B cell (primary cell): ENCODE results near the gene LAMP2. TPM values are rescaled to one million over a fixed set of nuclear protein-coding genes. Genes with fewer than 3 reads are reported as not detected.
A peak's percentile ranks its signal among the peaks of the same experiment; 100 is the strongest.

Experiments used
- ATAC-seq: fragments of 200-7000 bp; cut with Tn5 transposase; one replicate; pipeline ENCODE4 v1.10.0; 2021; ENCODE audit warnings: low read depth, mild to moderate bottlenecking, moderate number of reproducible peaks, moderate library complexity
- CTCF ChIA-PET: fragments of 350-600 bp; sonication (Branson Sonifier 250); formaldehyde crosslinking; loops from one replicate; lab custom pipeline; 2021; ENCODE audit warnings: antibody characterized with exemption, inconsistent platforms; lab: Charles Lee
- POLR2A ChIA-PET: fragments of 350-600 bp; sonication (Branson Sonifier 250); formaldehyde crosslinking; loops from one replicate; lab custom pipeline; 2021; ENCODE audit warnings: antibody characterized with exemption; lab: Charles Lee
- DNase-seq: peaks from one replicate; pipeline ENCODE4 v3.0.0; 2013
- H2AFZ ChIP-seq: 2 replicates; pipeline ENCODE4 v1.6.1; 2012; ENCODE audit warnings: mild to moderate bottlenecking, low read depth, low read length; ENCODE audit not compliant: insufficient read depth, poor library complexity, severe bottlenecking
- H3K27ac ChIP-seq, 2 donors: 1 replicate in 1 of 2; 2 replicates in 1 of 2; pipeline ENCODE4 v1.5.1; 2012 to 2013; ENCODE audit warnings: low read length in 2 of 2, mild to moderate bottlenecking in 2 of 2, moderate library complexity in 1 of 2
- H3K27me3 ChIP-seq, 4 experiments: fragments of 200-600 bp in 1 of 4; sonication (generic) in 1 of 4; replicated peaks in 1 of 4; 1 replicate in 2 of 4; 2 replicates in 2 of 4; pipeline versions ENCODE4 v1.6.1 to v1.7.0; 2013 to 2016; ENCODE audit warnings: low read length in 3 of 4, mild to moderate bottlenecking in 2 of 4, mixed read lengths in 1 of 4, moderate library complexity in 1 of 4; ENCODE audit not compliant: insufficient read depth in 4 of 4, control insufficient read depth in 3 of 4; ENCODE audit errors: control extremely low read depth in 1 of 4
- H3K36me3 ChIP-seq, 2 experiments: replicated peaks in 1 of 2; 1 replicate in 1 of 2; 2 replicates in 1 of 2; pipeline versions ENCODE4 v1.6.1 to v1.7.1; 2013; ENCODE audit warnings: low read length in 1 of 2; ENCODE audit not compliant: insufficient read depth in 2 of 2, control insufficient read depth in 1 of 2; ENCODE audit errors: control extremely low read depth in 1 of 2, extremely low read depth in 1 of 2
- H3K4me1 ChIP-seq, 2 donors: fragments of 200-600 bp in 1 of 2; sonication (generic) in 1 of 2; 1 replicate in 1 of 2; 2 replicates in 1 of 2; pipeline versions ENCODE4 v1.5.1 to v1.6.1; 2013 to 2017; ENCODE audit warnings: low read length in 2 of 2; ENCODE audit not compliant: control insufficient read depth in 2 of 2, insufficient read depth in 2 of 2
- H3K4me2 ChIP-seq: replicated peaks from 2 replicates; pipeline ENCODE3; 2012; ENCODE audit warnings: mild to moderate bottlenecking, low read depth, low read length; ENCODE audit not compliant: poor library complexity, severe bottlenecking
- H3K4me3 ChIP-seq, 5 experiments: fragments of 200-600 bp in 1 of 5; sonication (generic) in 1 of 5; 1 replicate in 3 of 5; 2 replicates in 2 of 5; pipeline versions ENCODE4 v1.5.1 to v1.7.0; 2011 to 2016; ENCODE audit warnings: low read length in 4 of 5, mild to moderate bottlenecking in 4 of 5, low read depth in 2 of 5, control low read depth in 1 of 5, moderate library complexity in 1 of 5; ENCODE audit not compliant: insufficient read depth in 1 of 5; ENCODE audit errors: control extremely low read depth in 1 of 5, extremely low read depth in 1 of 5
- H3K79me2 ChIP-seq: fragments of 200-600 bp; sonication (generic); one replicate; pipeline ENCODE4 v1.6.0; 2016; ENCODE audit warnings: low read length; ENCODE audit not compliant: control insufficient read depth, insufficient read depth
- H3K9ac ChIP-seq: fragments of 200-600 bp; sonication (generic); 2 replicates; pipeline ENCODE4 v1.6.1; 2017; ENCODE audit warnings: mild to moderate bottlenecking, low read length, moderate library complexity
- H3K9me3 ChIP-seq, 3 donors: one replicate each; pipeline versions ENCODE4 v1.6.1 to v1.7.1; 2013; ENCODE audit warnings: low read length in 2 of 3; ENCODE audit not compliant: control insufficient read depth in 2 of 3, insufficient read depth in 1 of 3; ENCODE audit errors: control extremely low read depth in 1 of 3
- H4K20me1 ChIP-seq: 2 replicates; pipeline ENCODE4 v1.6.0; 2012; ENCODE audit warnings: mild to moderate bottlenecking, low read length; ENCODE audit not compliant: insufficient read depth, control insufficient read depth, poor library complexity, severe bottlenecking
- H3K27ac Mint-ChIP-seq: one replicate; pipeline ENCODE4 v1.8.0; 2021; ENCODE audit warnings: mixed read lengths
- H3K27me3 Mint-ChIP-seq: one replicate; pipeline ENCODE4 v1.8.0; 2021; ENCODE audit warnings: mixed read lengths
- H3K4me1 Mint-ChIP-seq: one replicate; pipeline ENCODE4 v1.8.0; 2021; ENCODE audit warnings: mixed read lengths
- H3K4me3 Mint-ChIP-seq: one replicate; pipeline ENCODE4 v1.8.0; 2021; ENCODE audit warnings: mixed read lengths
- H3K9me3 Mint-ChIP-seq: one replicate; pipeline ENCODE4 v1.8.0; 2022; ENCODE audit warnings: mixed read lengths; ENCODE audit not compliant: insufficient read depth
- CTCF ChIP-seq: fragments of 200-600 bp; IDR thresholded peaks from one replicate; pipeline ENCODE4 v1.8.0; 2022; ENCODE audit warnings: antibody characterized with exemption, mild to moderate bottlenecking
- EZH2 ChIP-seq: IDR thresholded peaks from 2 replicates; pipeline ENCODE4 v1.6.1; 2012; ENCODE audit warnings: borderline replicate concordance, low read depth, mild to moderate bottlenecking, moderate library complexity, low read length; ENCODE audit not compliant: insufficient read depth, poor library complexity, severe bottlenecking
- WGBS: methylation state at CpG from one replicate; pipeline ENCODE4 v1.1.5; 2013; ENCODE audit warnings: missing lambda C conversion rate; ENCODE audit not compliant: insufficient coverage; 5-methylcytosine and 5-hydroxymethylcytosine counted together
- intact Hi-C: fragments of 100-400 bp; cut with micrococcal nuclease; formaldehyde crosslinking; loops from one replicate; pipeline ENCODE4 v1.10.0; 2022
- polyA plus RNA-seq: library from polyadenylated mRNA; depleted of rRNA; stranded (reverse); fragments of >200 nt; gene quantifications from 2 replicates; pipeline ENCODE4 v1.2.3, GENCODE V29; 2012
- total RNA-seq, 2 donors: library from RNA; stranded (reverse); fragments of 120-200 nt in 1 of 2; gene quantifications; 1 replicate in 1 of 2; 2 replicates in 1 of 2; pipeline versions ENCODE4 v1.2.3 to v1.2.4, GENCODE V29; 2013 to 2022

LAMP2 gene
- total and polyA plus RNA-seq, 2 donors (not counting 1 experiment from before 2014, with no cell fraction given) = 11.2 to 37.1 TPM

- H3K9me3 ChIP-seq = no peaks in the 10 kb centered on the region
- no peak overlapping the region for H3K4me2 ChIP-seq
- Mint-ChIP-seq H3K4me3 (no peak overlapping the region), H3K9me3 (no peaks in the 10 kb centered on the region), H3K27ac (no peak overlapping the region), H3K27me3 (no peaks in the 10 kb centered on the region), H3K4me1 (no peaks in the 10 kb centered on the region)
- no peak for TF ChIP-seq EZH2
- TF ChIP-seq CTCF = no peak
- no peaks in the 10 kb centered on the region for H3K79me2 ChIP-seq
- no peak overlapping the region for H2AFZ ChIP-seq
- intact Hi-C loops = no loop called here
- CTCF ChIA-PET = interaction anchor here (0.6 kb wide), 1 partner anchor 53 kb away, joined by 5 read pairs; no protein-coding TSS in a partner anchor
- no peaks in the 10 kb centered on the region for H3K36me3 ChIP-seq
- H3K9ac ChIP-seq = no peak overlapping the region
- POLR2A ChIA-PET = no interaction called here
- DNase-seq (no peak), ATAC-seq (no peak)
- no peaks in the 10 kb centered on the region for H3K27me3 ChIP-seq
- no peak overlapping the region for H3K27ac ChIP-seq
- H3K4me3 ChIP-seq = no peak overlapping the region
- H4K20me1 ChIP-seq = no peaks in the 10 kb centered on the region
- H3K4me1 ChIP-seq = no peaks in the 10 kb centered on the region
Observed at GRCh38 chrX:120401301-120401700, 67.8 kb downstream of the LAMP2 start.

GRCh38 chrX:120380699-120381098 is 88.4 kb downstream of the LAMP2 start:
- H3K27ac Mint-ChIP-seq = no peak overlapping the region
- ATAC-seq = peak; percentile 39
- POLR2A ChIA-PET = no interaction called here

More at GRCh38 chrX:120380699-120381098, 88.4 kb downstream of the LAMP2 start:
- H3K27me3 Mint-ChIP-seq = peaks cover 7% of the 10 kb centered on the region
- peaks cover 2% of the 10 kb centered on the region for H3K4me1 Mint-ChIP-seq
- WGBS = no CpG with 5 or more reads among the region's 3 CpGs
- intact Hi-C loops = loop anchor here (1.0 kb wide), 1 partner anchor 70 kb away; no protein-coding TSS in a partner anchor
- no peak overlapping the region for H3K4me3 Mint-ChIP-seq
- CTCF ChIA-PET = interaction anchor here (0.5 to 3.1 kb wide), 10 partner anchors 44 to 95 kb away, joined by 3 to 22 read pairs (median 5); no protein-coding TSS in a partner anchor
- H3K9me3 Mint-ChIP-seq = no peaks in the 10 kb centered on the region
- H3K36me3 ChIP-seq = no peaks in the 10 kb centered on the region
- H3K4me2 ChIP-seq = no peak overlapping the region
- no peak overlapping the region for H3K27ac ChIP-seq
- H3K9ac ChIP-seq = no peak overlapping the region
- TF ChIP-seq CTCF = peak; percentile 63
- no peak for TF ChIP-seq EZH2
- peak; percentile 67 for DNase-seq
- H3K79me2 ChIP-seq = no peaks in the 10 kb centered on the region
- no peaks in the 10 kb centered on the region for H3K9me3 ChIP-seq
- H3K27me3 ChIP-seq = no peaks in the 10 kb centered on the region
- H3K4me1 ChIP-seq = peaks cover 0 to 4% of the 10 kb centered on the region in 2 donors
- no peak overlapping the region for H3K4me3 ChIP-seq
- no peak overlapping the region for H2AFZ ChIP-seq
- no peaks in the 10 kb centered on the region for H4K20me1 ChIP-seq
